Measurements from ENCODE around the gene LRRC58.

LRRC58 gene

DNA sequence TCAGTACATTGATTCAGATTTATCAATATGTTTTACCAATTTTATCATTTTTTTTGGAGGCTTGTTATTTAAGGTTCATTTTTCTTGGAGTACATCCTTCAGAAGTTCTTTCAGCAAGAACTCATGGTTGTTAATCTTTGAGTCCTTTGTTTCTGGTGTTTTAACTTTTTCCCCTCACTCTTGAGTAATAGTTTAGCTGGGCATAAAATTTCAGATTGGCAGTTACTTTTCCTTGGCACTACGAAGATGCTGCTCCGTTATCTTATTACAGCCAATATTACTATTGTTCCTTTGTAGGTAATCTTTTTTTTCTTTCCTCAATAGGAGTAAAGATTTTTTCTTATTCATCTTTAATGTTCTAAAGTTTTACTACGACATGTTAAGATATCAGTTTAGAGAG is 9.8 kb downstream of the LRRC58 start:
- Histone ChIP-seq H4K20me1 (ENCODE audit: insufficient read depth, low read length) (no peaks in the 10 kb centered on the region), H3K79me2 (ENCODE audit: insufficient read depth, low read length) (peaks cover 67% of the 10 kb centered on the region), H3K9ac (ENCODE audit: low read length) (no peak overlapping the region), H3K4me1 (ENCODE audit: insufficient read depth, low read length, severe bottlenecking) (no peaks in the 10 kb centered on the region), H3K4me3 (ENCODE audit: low read depth, low read length, poor library complexity, severe bottlenecking) (no peak overlapping the region), H3K27me3 (ENCODE audit: insufficient read depth, low read length) (no peaks in the 10 kb centered on the region), H3F3A (ENCODE audit: insufficient read depth, low read length) (no peaks in the 10 kb centered on the region; the same call in 1 of the 2 replicates), H2AFZ (ENCODE audit: low read length) (no peak overlapping the region), H3K9me3 (ENCODE audit: low read length) (peaks cover 27% of the 10 kb centered on the region), H3K27ac (ENCODE audit: low read depth, low read length, poor library complexity, severe bottlenecking) (no peak overlapping the region), H3K36me3 (ENCODE audit: insufficient read depth, low read length) (peaks cover 70% of the 10 kb centered on the region), H3K4me2 (ENCODE audit: low read length) (no peak overlapping the region), H3K9me2 (ENCODE audit: low read depth, low read length) (no peaks in the 10 kb centered on the region)
- no peak for TF ChIP-seq CTCF (IDR thresholded peaks at IDR 0.05; ENCODE audit: low read length)
- TF ChIP-seq EZH2 (IDR thresholded peaks at IDR 0.05; ENCODE audit: borderline replicate concordance, low read length): no peak

GRCh38 chr3:120338517-120338916 is 10.6 kb downstream of the LRRC58 start:
- Histone ChIP-seq H3K9ac (ENCODE audit: low read length) (no peak overlapping the region), H3K79me2 (ENCODE audit: insufficient read depth, low read length) (peaks cover 62% of the 10 kb centered on the region), H4K20me1 (ENCODE audit: insufficient read depth, low read length) (no peaks in the 10 kb centered on the region), H3F3A (ENCODE audit: insufficient read depth, low read length) (no peaks in the 10 kb centered on the region; the same call in 1 of the 2 replicates), H2AFZ (ENCODE audit: low read length) (no peak overlapping the region), H3K36me3 (ENCODE audit: insufficient read depth, low read length) (peaks cover 67% of the 10 kb centered on the region), H3K9me3 (ENCODE audit: low read length) (peaks cover 26% of the 10 kb centered on the region), H3K27ac (ENCODE audit: low read depth, low read length, poor library complexity, severe bottlenecking) (no peak overlapping the region), H3K4me1 (ENCODE audit: insufficient read depth, low read length, severe bottlenecking) (no peaks in the 10 kb centered on the region), H3K4me2 (ENCODE audit: low read length) (no peak overlapping the region), H3K4me3 (ENCODE audit: low read depth, low read length, poor library complexity, severe bottlenecking) (no peak overlapping the region), H3K9me2 (ENCODE audit: low read depth, low read length) (no peaks in the 10 kb centered on the region), H3K27me3 (ENCODE audit: insufficient read depth, low read length) (no peaks in the 10 kb centered on the region)
- TF ChIP-seq CTCF (IDR thresholded peaks at IDR 0.05; ENCODE audit: low read length): no peak
- TF ChIP-seq EZH2 (IDR thresholded peaks at IDR 0.05; ENCODE audit: borderline replicate concordance, low read length): no peak

DNA sequence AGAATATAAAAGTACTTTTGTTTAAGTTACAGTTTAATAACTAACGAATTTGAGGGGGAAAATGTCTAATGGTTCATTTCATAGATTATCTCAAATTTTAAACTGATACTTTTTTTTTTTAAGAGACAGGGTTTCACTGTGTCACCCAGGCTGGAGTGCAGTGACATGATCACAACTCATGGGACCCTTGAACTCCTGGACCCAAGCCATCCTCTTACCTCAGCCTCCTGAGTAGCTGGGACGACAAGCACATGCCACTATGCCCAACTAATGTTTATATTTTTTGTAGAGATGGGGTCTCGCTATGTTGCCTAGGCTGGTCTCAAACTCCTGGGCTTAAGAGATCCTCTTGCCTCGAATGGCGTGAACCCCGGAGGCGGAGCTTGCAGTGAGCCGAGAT is 16.5 kb downstream of the LRRC58 start:
- no peaks in the 10 kb centered on the region for H3K27me3 ChIP-seq (ENCODE audit: insufficient read depth, low read length)
- no peak overlapping the region for H2AFZ ChIP-seq (ENCODE audit: low read length)
- H3K9me3 ChIP-seq (ENCODE audit: low read length): no peaks in the 10 kb centered on the region
- no peaks in the 10 kb centered on the region for H3F3A ChIP-seq (ENCODE audit: insufficient read depth, low read length)
- no peak overlapping the region for H3K4me3 ChIP-seq (ENCODE audit: low read depth, low read length, poor library complexity, severe bottlenecking)
- peaks cover 18% of the 10 kb centered on the region for H3K79me2 ChIP-seq (ENCODE audit: insufficient read depth, low read length)
- H4K20me1 ChIP-seq (ENCODE audit: insufficient read depth, low read length): no peaks in the 10 kb centered on the region
- no peak overlapping the region for H3K27ac ChIP-seq (ENCODE audit: low read depth, low read length, poor library complexity, severe bottlenecking)
- TF ChIP-seq CTCF (IDR thresholded peaks at IDR 0.05; ENCODE audit: low read length) (no peak), EZH2 (IDR thresholded peaks at IDR 0.05; ENCODE audit: borderline replicate concordance, low read length) (no peak)
- no peak overlapping the region for H3K9ac ChIP-seq (ENCODE audit: low read length)
- no peak overlapping the region for H3K4me2 ChIP-seq (ENCODE audit: low read length)
- no peaks in the 10 kb centered on the region for H3K9me2 ChIP-seq (ENCODE audit: low read depth, low read length)
- no peaks in the 10 kb centered on the region for H3K4me1 ChIP-seq (ENCODE audit: insufficient read depth, low read length, severe bottlenecking)
- peaks cover 75% of the 10 kb centered on the region for H3K36me3 ChIP-seq (ENCODE audit: insufficient read depth, low read length)

All from OCI-LY1 (cell line).